HT-29 (cell line): Measurements from ENCODE around the gene HOTAIR. TPM values are rescaled to one million over a fixed set of nuclear protein-coding genes. Genes with fewer than 3 reads are reported as not detected.

Experiments
- DNase-seq: peaks from one replicate; pipeline ENCODE4 v3.0.0-alpha.2; 2015; ENCODE audit warnings: low spot score
- total RNA-seq: library from RNA; depleted of rRNA; stranded (reverse); fragments of >200 nt; shearing (Covaris generic); gene quantifications from 2 replicates; pipeline ENCODE4 v1.2.3, GENCODE V29; 2014

Gene HOTAIR
- total RNA-seq, 1 experiment from 2014 or later, result 5.6 TPM

GRCh38 chr12:54011665-54012532 is 37.1 kb upstream of the HOTAIR start:
- no peak for DNase-seq

- DNase-seq, result no peak
Measured at GRCh38 chr12:54010972-54011664, 36.4 kb upstream of the HOTAIR start.

GRCh38 chr12:54010053-54010971 is 35.6 kb upstream of the HOTAIR start:
- DNase-seq, result no peak

GRCh38 chr12:54009171-54010052 is 34.7 kb upstream of the HOTAIR start:
- no peak for DNase-seq

GRCh38 chr12:54008260-54008552 is 33.5 kb upstream of the HOTAIR start:
- no peak for DNase-seq

GRCh38 chr12:54007538-54008259 is 32.9 kb upstream of the HOTAIR start:
- DNase-seq, result no peak

- DNase-seq, result no peak
Measured at GRCh38 chr12:54006559-54007220, 31.9 kb upstream of the HOTAIR start.

GRCh38 chr12:54005853-54006558 is 31.3 kb upstream of the HOTAIR start:
- DNase-seq, result peak; percentile 95

GRCh38 chr12:54005531-54005852 is 30.7 kb upstream of the HOTAIR start:
- no peak for DNase-seq

GRCh38 chr12:54004841-54005530 is 30.2 kb upstream of the HOTAIR start:
- no peak for DNase-seq

- DNase-seq, result peak; percentile 59
Measured at GRCh38 chr12:54004063-54004840, 29.5 kb upstream of the HOTAIR start.

GRCh38 chr12:54003625-54004024 is 28.9 kb upstream of the HOTAIR start:
- DNase-seq, result no peak

GRCh38 chr12:54002915-54003389 is 28.2 kb upstream of the HOTAIR start:
- DNase-seq, result no peak

GRCh38 chr12:54002278-54002914 is 27.6 kb upstream of the HOTAIR start:
- no peak for DNase-seq

GRCh38 chr12:54001283-54002187 is 26.8 kb upstream of the HOTAIR start:
- DNase-seq, result no peak
